CD4-positive, alpha-beta T cell (primary cell): ENCODE measurements around the gene TEX261. TPM values are rescaled to one million over a fixed set of nuclear protein-coding genes. Genes with fewer than 3 reads are reported as not detected.
A peak's percentile ranks its signal among the peaks of the same experiment; 100 is the strongest.

Experiments
- ATAC-seq: fragments of 200-7000 bp; cut with Tn5 transposase; one replicate; pipeline ENCODE4 v1.10.0; 2022; ENCODE audit warnings: mild to moderate bottlenecking; ENCODE audit not compliant: poor library complexity
- CTCF ChIA-PET: fragments of 350-600 bp; sonication (Branson Sonifier 250); formaldehyde crosslinking; loops from one replicate; lab custom pipeline; 2021; ENCODE audit warnings: antibody characterized with exemption, inconsistent platforms; lab: Charles Lee
- POLR2A ChIA-PET: fragments of 350-600 bp; sonication (Branson Sonifier 250); formaldehyde crosslinking; loops from one replicate; lab custom pipeline; 2021; ENCODE audit warnings: antibody characterized with exemption, inconsistent platforms; lab: Charles Lee
- DNase-seq, 14 experiments: peaks; one replicate each; pipeline ENCODE4 v3.0.0-alpha.2; 2013 to 2020; ENCODE audit warnings: mixed read lengths in 2 of 14
- H3K27ac ChIP-seq, 2 donors: one replicate each; pipeline versions ENCODE4 v1.5.1 to v1.7.0; 2013; ENCODE audit warnings: low read length in 2 of 2, low read depth in 1 of 2, mild to moderate bottlenecking in 1 of 2
- H3K27me3 ChIP-seq, 2 experiments: 1 replicate in 1 of 2; 2 replicates in 1 of 2; pipeline versions ENCODE4 v1.6.1 to v1.7.0; 2013; ENCODE audit warnings: low read length in 2 of 2, control low read depth in 1 of 2, mild to moderate bottlenecking in 1 of 2, moderate library complexity in 1 of 2; ENCODE audit not compliant: insufficient read depth in 2 of 2, control insufficient read depth in 1 of 2
- H3K36me3 ChIP-seq: one replicate; pipeline ENCODE4 v1.6.1; 2013; ENCODE audit warnings: low read length, control low read depth; ENCODE audit not compliant: insufficient read depth
- H3K4me1 ChIP-seq: one replicate; pipeline ENCODE4 v1.6.1; 2013; ENCODE audit warnings: low read length, control low read depth; ENCODE audit not compliant: insufficient read depth
- H3K4me3 ChIP-seq: one replicate; pipeline ENCODE4 v1.5.1; 2013; ENCODE audit warnings: mild to moderate bottlenecking, low read length, moderate library complexity
- H3K9me3 ChIP-seq, 2 experiments: 1 replicate in 1 of 2; 2 replicates in 1 of 2; pipeline versions ENCODE4 v1.6.1 to v1.7.0; 2013; ENCODE audit warnings: low read length in 2 of 2, mild to moderate bottlenecking in 2 of 2, control low read depth in 1 of 2, moderate library complexity in 1 of 2; ENCODE audit not compliant: control insufficient read depth in 1 of 2, insufficient read depth in 1 of 2
- H3K27ac Mint-ChIP-seq: one replicate; pipeline ENCODE4 v1.8.0; 2020; ENCODE audit warnings: mixed read lengths
- H3K27me3 Mint-ChIP-seq: one replicate; pipeline ENCODE4 v1.8.0; 2021; ENCODE audit warnings: mixed read lengths
- H3K36me3 Mint-ChIP-seq: one replicate; pipeline ENCODE4 v1.8.0; 2021; ENCODE audit warnings: low read depth, mixed read lengths
- H3K4me1 Mint-ChIP-seq: one replicate; pipeline ENCODE4 v1.8.0; 2021; ENCODE audit warnings: low read depth, mixed read lengths
- H3K4me3 Mint-ChIP-seq: one replicate; pipeline ENCODE4 v1.8.0; 2020; ENCODE audit warnings: mild to moderate bottlenecking, mixed read lengths
- H3K9me3 Mint-ChIP-seq: one replicate; pipeline ENCODE4 v1.8.0; 2020; ENCODE audit warnings: mixed read lengths
- CTCF ChIP-seq: fragments of 200-600 bp; IDR thresholded peaks from one replicate; pipeline ENCODE4 v1.8.0; 2022; ENCODE audit warnings: antibody characterized with exemption, mild to moderate bottlenecking
- intact Hi-C, 2 experiments: fragments of 100-400 bp; cut with DNase I in 1 of 2; cut with micrococcal nuclease in 1 of 2; formaldehyde crosslinking; loops; one replicate each; pipeline versions ENCODE4 v1.15.1 to v1.9.0; 2023 to 2025; cut with DNase I, micrococcal nuclease
- total RNA-seq, 174 experiments: library from RNA in 2 of 174; stranded (reverse) in 2 of 174; gene quantifications; one replicate each; pipeline ENCODE4 v1.2.3 and lab custom pipeline; 2021 to 2026

The TEX261 gene
- total RNA-seq, 2 experiments from 2014 or later, result 26.8 to 34.0 TPM

DNA sequence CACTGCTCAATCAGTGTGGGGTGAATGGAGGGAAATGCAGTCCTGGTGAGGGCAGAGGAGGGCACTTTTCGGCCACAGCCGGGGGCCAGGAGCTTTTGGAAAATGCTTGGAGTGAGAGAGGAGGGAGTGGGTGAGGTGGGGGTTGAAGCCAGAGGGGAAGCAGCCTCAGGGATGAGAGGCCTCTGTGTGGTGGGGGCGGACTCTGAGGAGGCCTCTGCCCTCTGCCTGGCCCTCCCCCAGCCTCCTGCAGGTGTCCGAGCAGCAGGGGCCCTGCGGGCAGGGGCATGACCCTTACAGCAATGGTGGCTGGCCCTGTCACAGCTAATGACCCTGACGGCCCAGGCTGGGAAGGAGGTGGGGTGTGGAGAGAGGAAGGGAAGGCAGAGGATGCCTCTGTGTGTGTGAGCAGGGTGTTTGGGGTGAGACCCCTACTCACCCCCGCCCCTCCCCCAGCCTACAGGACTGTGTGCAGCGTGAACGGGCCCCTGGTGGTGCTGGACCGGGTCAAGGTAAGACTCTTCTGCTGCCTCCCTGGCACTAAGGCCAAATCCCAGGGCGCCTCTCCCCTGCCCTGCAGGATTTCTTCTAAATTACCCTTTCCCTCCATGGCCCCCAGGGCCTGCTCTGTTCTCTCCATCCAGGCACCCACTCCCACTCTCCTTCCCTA lies 51.3 kb downstream of the TEX261 start:
- H3K4me3 ChIP-seq, result no peak overlapping the region
- ChIA-PET POLR2A (no interaction called here), CTCF (no interaction called here)
- no peaks in the 10 kb centered on the region for H3K36me3 ChIP-seq
- peaks cover 3 to 4% of the 10 kb centered on the region in 2 experiments for H3K27me3 ChIP-seq
- no peaks in the 10 kb centered on the region for H3K9me3 ChIP-seq
- DNase-seq (peak in 1 of 14 experiments; percentile 28), ATAC-seq (no peak)
- intact Hi-C loops, result no loop called here
- Mint-ChIP-seq H3K36me3 (no peaks in the 10 kb centered on the region), H3K9me3 (no peaks in the 10 kb centered on the region), H3K4me3 (no peak overlapping the region), H3K27ac (no peak overlapping the region), H3K4me1 (peaks cover 10% of the 10 kb centered on the region), H3K27me3 (peaks cover 22% of the 10 kb centered on the region)
- no peak overlapping the region for H3K27ac ChIP-seq
- no peak for TF ChIP-seq CTCF
- peaks cover 8% of the 10 kb centered on the region for H3K4me1 ChIP-seq

- Histone ChIP-seq H3K9me3 (no peaks in the 10 kb centered on the region), H3K4me3 (no peak overlapping the region), H3K27ac (no peak overlapping the region), H3K27me3 (peaks cover 2% of the 10 kb centered on the region in 2 experiments), H3K36me3 (no peaks in the 10 kb centered on the region), H3K4me1 (peaks cover 2% of the 10 kb centered on the region)
- Mint-ChIP-seq H3K9me3 (no peaks in the 10 kb centered on the region), H3K4me3 (no peak overlapping the region), H3K27ac (no peak overlapping the region), H3K4me1 (peaks cover 2% of the 10 kb centered on the region), H3K36me3 (no peaks in the 10 kb centered on the region), H3K27me3 (peaks cover 20% of the 10 kb centered on the region)
- POLR2A ChIA-PET, result no interaction called here
- DNase-seq (peak in 1 of 14 experiments; percentile 5), ATAC-seq (no peak)
- CTCF ChIA-PET, result no interaction called here
- TF ChIP-seq CTCF, result no peak
- intact Hi-C loops, result no loop called here
Observed at GRCh38 chr2:70942396-70943204, 52.1 kb downstream of the TEX261 start.

DNA sequence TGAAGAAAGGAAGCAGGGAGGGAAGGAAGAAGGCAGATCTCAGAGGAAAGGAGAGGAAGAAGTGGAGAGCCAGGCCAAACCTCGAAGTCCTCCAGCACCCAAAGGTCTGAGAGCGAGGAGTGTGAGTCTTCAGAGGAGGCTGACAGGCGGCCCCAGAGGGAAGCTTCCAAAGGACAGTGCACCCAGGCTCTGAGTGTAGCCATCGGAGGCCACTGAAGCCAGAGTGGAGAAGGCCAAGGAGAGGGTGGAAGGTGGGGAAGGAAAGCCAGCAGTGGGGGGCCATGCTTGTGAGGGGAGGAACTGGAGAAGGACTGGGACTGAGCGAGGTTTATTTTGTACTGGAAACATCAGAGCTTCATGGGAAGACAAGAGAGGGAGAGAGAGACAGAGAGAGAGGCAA lies 53.0 kb downstream of the TEX261 start:
- intact Hi-C loops, result no loop called here
- peaks cover 16% of the 10 kb centered on the region for H3K27me3 Mint-ChIP-seq
- CTCF ChIA-PET, result no interaction called here

More for the DNA sequence above, 53.0 kb downstream of the TEX261 start:
- TF ChIP-seq CTCF, result no peak
- Histone ChIP-seq H3K27ac (no peak overlapping the region), H3K4me1 (peaks cover under 1% of the 10 kb centered on the region), H3K36me3 (no peaks in the 10 kb centered on the region), H3K9me3 (no peaks in the 10 kb centered on the region), H3K4me3 (no peak overlapping the region), H3K27me3 (peaks cover 0 to 2% of the 10 kb centered on the region in 2 experiments)
- no peak overlapping the region for H3K4me3 Mint-ChIP-seq
- H3K27ac Mint-ChIP-seq, result no peak overlapping the region
- H3K9me3 Mint-ChIP-seq, result no peaks in the 10 kb centered on the region
- no peak for DNase-seq
- no peak for ATAC-seq
- POLR2A ChIA-PET, result no interaction called here
- no peaks in the 10 kb centered on the region for H3K4me1 Mint-ChIP-seq
- no peaks in the 10 kb centered on the region for H3K36me3 Mint-ChIP-seq
